NCI-H187 treated with DMSO at 0.1 percent for 48 hours (cell line): Measurements from ENCODE around the gene CAPRIN1.
A peak's percentile ranks its signal among the peaks of the same experiment; 100 is the strongest.
"Not testable (repeated sequence)": the region's sequence is repeated elsewhere in the genome, so short reads cannot be mapped to it uniquely, and the experiment has no call there.

Source experiments
- DNase-seq: peaks from one replicate; lab custom pipeline; 2025; lab: John Stamatoyannopoulos, UW

The CAPRIN1 gene

GRCh38 chr11:34052036-34052607 is 591 bp downstream of the CAPRIN1 start:
- DNase-seq, result peak; percentile 26

GRCh38 chr11:34052608-34053160 is 1.2 kb downstream of the CAPRIN1 start:
- DNase-seq, result no peak

- peak; percentile 14 for DNase-seq
These were observed 1.7 kb downstream of the CAPRIN1 start for GRCh38 chr11:34053161-34053686.

DNA sequence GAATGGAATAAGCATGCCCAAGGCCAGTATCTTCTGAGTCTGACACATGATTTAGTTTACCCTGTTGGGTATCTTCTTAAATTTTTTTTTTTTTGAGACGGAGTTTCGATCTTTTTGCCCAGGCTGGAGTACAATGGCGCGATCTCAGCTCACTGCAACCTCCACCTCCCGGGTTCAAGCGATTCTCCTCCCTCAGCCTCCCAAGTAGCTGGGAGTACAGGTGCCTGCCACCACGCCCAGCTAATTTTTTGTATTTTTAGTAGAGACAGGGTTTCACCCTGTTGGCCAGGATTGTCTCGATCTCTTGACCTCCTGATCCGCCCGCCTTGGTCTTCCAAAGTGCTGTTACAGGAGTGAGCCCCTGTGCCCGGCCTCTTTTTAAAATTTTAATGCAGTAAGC is 2.8 kb downstream of the CAPRIN1 start:
- DNase-seq, result not testable (repeated sequence)

- no peak for DNase-seq
These were observed 3.9 kb downstream of the CAPRIN1 start for GRCh38 chr11:34055218-34056000.

GRCh38 chr11:34056672-34057071 is 5.1 kb downstream of the CAPRIN1 start:
- no peak for DNase-seq

DNA sequence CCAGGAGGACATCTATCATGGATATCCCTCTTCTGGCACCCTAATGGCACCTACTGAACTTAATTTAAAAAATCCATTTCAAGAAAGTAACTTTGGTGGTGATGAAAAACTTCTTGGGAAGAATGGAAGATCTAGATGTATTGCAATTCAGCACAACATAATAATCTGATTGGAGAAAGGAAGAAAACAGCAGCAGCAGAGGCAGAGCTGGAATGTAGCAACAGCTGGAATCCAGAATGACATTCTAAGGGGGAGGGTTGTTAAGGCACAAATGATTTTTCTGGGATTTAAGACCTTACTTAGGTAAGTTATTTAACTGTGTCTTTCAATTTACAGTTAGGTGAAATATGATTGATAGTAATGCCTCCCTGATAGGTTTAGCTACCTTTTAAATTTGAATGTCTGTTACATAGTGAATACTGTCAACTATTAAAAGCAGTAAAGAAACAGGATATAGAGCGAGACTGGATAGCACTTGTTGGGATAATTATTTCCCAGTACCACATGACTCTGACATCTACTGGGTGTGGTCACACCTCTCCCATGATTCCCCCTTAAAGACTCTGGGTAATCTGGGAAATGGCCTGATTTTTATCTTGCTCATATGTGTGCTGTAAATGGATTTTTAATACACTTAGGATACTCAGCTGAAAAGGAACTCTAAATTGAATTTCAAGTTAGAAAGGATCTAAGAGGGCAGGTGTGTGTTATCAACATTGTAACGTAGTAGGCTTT is 11.7 kb downstream of the CAPRIN1 start:
- no peak for DNase-seq

- DNase-seq, result no peak
These were observed 12.8 kb downstream of the CAPRIN1 start for GRCh38 chr11:34064291-34064690.

DNA sequence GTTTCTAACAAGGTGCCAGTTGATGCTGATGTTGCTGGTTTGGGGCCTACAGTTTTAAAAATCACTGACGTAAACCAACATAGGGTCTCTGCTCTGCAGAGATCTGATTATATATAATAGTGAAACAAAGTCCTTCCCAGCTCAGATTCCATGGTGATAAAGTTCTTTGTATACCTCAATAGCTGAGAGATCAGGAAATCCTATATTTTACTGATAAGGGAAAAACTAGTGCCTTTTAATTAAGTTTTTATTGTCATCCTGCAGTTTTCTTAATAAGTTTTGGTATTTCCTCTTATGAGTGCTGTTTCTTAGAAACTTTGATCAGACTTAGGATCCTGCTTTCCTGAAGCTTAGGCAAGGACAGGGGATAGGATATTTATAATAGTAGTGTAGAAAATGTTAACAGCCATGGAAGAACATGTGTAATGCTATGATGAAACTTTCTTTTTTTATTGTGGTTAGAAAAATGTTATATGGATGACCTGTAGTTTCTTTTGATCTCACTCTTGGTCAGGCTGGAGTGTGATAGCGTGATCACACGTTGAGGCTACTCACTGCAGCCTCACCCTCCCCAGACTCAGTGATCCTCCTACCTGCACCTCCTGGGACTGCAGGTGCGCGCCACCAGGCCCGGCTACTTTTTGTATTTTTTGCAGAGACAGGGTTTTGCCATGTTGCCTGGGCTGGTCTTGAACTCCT is 14.1 kb downstream of the CAPRIN1 start:
- no peak for DNase-seq

- not testable (repeated sequence) for DNase-seq
These were observed 15.2 kb downstream of the CAPRIN1 start for GRCh38 chr11:34066766-34067165.

- no peak for DNase-seq
These were observed 16.0 kb downstream of the CAPRIN1 start for GRCh38 chr11:34067383-34068065.

DNA sequence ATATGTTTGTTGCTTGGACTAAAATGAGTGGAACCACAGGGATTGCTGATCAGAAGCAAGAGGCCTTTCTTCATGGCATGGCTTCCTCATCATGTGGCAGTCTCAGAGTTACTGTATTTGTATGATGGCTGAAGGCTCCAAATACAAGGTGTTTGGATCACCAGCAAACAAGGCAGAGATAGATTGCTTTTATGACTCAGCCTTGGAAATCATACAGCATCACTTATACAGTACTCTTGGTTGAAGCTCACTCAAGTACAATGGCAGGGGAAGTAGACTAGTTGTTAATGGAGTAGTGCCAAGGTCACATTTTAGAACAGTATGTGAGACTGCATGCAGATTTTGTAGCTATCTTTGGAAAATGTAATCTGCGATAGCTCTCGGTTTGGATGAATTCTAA is 16.6 kb downstream of the CAPRIN1 start:
- no peak for DNase-seq

DNA sequence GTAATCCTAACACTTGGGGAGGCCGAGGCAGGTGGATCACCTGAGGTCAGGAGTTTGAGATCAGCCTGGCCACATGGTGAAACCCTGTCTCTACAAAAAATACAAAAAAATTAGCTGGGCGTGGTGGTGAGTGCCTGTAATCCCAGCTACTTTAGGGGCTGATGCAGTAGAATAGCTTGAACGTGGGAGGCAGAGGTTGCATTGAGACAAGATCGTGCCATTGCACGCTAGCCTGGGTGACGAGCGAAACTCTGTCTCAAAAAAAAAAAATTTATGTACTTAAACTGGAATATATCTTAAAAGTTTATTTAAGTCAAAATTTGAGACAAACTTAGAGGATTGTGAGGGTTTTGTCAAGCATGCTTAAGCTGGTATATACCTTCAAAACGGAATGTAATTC is 19.8 kb downstream of the CAPRIN1 start:
- DNase-seq, result not testable (repeated sequence)

- DNase-seq, result no peak
These were observed 20.5 kb downstream of the CAPRIN1 start for GRCh38 chr11:34072041-34072440.

DNA sequence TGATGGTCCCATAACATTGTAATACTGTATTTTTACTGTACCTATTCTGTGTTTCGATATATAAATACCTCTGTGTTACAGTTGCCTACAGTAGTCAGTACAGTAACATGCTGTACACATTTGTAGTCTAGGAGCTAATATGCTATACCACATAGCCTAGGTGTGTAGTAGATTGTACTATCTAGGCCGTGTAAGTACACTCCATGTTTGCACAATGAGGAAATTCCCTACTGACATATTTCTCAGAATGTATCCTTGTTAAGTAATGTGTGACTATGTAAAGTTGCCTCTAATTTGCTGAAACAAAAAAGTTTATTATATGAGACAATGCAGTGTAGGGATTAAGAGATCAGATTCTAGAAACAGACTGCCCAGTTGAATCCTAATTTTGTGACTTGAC is 21.3 kb downstream of the CAPRIN1 start:
- DNase-seq, result no peak

DNA sequence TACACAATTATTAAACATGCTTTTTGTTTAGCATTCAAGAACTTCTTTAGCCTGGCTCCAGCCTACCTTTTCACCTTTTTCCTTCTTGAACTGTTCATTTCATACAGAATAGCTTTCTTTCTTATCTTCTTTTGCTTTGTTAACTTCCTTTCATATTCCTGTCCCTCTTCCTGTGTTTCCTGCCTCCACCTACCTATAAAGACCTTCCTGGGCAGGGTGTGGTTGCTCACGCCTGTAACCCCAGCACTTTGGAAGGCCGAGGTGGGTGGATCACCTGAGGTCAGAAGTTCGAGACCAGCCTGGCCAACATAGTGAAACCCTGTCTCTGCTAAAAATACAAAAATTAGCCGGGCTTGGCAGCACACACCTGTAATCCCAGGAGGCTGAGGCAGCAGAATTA is 22.9 kb downstream of the CAPRIN1 start:
- DNase-seq, result no peak

GRCh38 chr11:34075178-34075820 is 23.8 kb downstream of the CAPRIN1 start:
- DNase-seq, result no peak

DNA sequence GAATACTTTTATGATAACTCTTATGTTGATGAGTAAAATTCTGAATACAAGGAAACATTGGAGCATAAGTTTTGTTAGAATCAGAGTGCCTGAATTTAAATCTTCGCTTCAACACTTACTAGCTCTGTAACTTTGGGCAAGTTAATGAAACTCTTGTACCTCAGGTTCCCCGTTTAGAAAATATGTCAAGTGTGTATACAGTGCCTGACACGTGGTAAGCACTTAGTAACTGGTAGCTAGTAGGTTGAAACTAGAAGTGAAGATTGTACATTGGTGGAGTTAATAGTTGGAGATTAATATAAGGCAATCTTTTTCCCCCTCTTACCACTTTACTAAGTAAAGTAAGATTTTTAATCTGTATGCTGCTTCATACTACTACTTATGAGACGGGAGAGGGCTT is 29.1 kb downstream of the CAPRIN1 start:
- no peak for DNase-seq

GRCh38 chr11:34084637-34085036 is 33.1 kb downstream of the CAPRIN1 start:
- no peak for DNase-seq

DNA sequence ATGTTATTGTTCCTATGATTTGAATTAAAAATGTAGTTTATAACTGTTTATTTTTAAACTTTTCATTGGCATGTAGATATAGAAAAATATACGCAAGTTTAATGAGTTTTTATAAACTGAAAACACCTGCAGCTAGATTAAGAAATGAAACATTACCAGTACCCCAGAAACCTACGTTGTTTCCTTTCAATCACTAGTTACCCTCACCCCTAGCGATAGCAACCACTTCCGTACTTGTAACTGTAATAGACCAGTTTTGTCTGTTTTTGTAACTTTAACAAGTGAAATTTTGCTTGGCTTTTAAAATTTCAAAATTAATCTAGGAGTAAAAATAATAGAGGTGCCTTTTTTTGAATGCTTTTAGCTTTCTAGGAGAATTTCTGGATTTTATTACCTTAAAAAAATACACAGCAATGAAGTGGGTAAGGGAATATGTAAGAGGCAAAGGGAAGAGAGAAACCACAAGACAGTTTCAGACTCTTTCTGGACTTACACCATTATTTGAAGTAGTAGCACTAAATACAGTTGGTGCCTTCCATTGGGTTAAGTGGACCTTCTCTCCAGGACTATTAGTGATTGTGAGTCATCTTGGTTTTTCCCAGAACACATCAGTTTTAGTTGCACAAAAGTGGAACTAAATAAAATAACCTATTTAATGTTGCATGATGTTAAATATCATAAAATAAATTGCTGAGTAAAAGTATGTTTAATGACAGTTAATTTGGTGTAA is 35.2 kb downstream of the CAPRIN1 start:
- DNase-seq, result no peak
